ELF-1 (cell line): ENCODE measurements around the gene CBX3.
"Not testable (repeated sequence)": the region's sequence is repeated elsewhere in the genome, so short reads cannot be mapped to it uniquely, and the experiment has no call there.

Experiments
- DNase-seq: peaks from one replicate; pipeline ENCODE4 v3.0.0-alpha.2; 2016; ENCODE audit warnings: low read depth, low spot score

CBX3 gene

GRCh38 chr7:26170663-26171062 is 30.9 kb upstream of the CBX3 start:
- DNase-seq = no peak

GRCh38 chr7:26171601-26172000 is 29.9 kb upstream of the CBX3 start:
- DNase-seq = no peak

GRCh38 chr7:26172048-26172447 is 29.5 kb upstream of the CBX3 start:
- DNase-seq = no peak

DNA sequence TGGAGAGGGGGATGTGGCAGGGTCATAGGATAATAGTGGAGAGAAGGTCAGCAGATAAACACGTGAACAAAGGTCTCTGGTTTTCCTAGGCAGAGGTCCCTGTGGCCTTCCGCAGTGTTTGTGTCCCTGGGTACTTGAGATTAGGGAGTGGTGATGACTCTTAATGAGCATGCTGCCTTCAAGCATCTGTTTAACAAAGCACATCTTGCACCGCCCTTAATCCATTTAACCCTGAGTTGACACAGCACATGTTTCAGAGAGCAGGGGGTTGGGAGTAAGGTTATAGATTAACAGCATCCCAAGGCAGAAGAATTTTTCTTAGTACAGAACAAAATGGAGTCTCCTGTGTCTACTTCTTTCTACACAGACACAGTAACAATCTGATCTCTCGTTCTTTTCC is 25.6 kb upstream of the CBX3 start:
- DNase-seq = not testable (repeated sequence)

- DNase-seq = not testable (repeated sequence)
Measured at GRCh38 chr7:26176696-26177095, 24.8 kb upstream of the CBX3 start.

GRCh38 chr7:26177269-26177668 is 24.3 kb upstream of the CBX3 start:
- not testable (repeated sequence) for DNase-seq

DNA sequence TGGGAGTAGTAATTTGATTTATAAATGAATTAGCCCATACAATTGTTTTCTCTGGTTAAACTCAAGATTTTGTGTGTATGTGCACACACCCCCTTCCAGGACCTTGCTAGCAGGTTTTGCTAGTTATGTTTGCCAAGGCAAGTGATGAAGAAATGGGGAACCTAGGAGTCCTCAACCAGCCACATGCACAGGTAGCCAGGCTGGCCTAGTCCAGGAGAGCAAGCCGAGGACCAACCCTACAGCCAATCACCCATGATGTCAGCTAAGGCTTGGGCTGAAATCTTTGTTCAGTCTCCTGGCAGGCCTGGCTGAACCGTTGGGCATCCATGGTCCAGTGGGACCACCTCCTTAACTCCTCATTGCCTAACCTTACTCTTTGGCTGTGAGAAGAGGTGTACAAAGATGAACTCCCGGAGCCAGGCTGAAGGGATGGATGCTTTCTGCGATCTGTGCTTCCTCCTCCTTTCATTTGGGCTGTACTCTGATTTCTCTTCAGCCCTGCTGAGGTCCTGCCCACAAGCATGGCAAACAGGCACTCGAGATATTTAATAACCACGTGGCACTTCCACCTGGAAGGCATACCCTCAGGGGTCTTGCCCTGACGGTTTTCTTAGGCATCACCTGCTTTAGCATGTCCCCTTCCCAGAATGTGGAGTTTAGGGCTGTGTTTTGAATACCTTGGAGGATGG is 23.1 kb upstream of the CBX3 start:
- no peak for DNase-seq

DNA sequence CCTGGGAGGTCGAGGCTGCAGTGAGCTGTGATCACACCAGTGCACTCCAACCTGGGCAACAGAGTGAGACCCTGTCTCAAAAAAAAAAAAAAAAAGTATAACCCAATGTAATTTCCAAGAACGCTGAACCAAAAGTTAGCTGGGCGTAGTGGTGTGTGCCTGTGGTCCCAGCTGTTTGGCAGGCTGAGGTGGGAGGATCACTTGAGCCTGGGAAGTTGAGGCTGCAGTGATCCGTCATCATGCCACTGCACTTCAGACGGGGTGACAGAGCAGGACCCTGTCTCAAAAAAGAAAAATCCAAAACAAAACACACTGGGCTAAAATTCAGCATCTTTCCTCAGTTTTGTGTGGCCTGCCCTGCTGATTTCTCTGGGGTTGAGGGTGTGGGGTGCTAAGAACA is 22.1 kb upstream of the CBX3 start:
- no peak for DNase-seq

DNA sequence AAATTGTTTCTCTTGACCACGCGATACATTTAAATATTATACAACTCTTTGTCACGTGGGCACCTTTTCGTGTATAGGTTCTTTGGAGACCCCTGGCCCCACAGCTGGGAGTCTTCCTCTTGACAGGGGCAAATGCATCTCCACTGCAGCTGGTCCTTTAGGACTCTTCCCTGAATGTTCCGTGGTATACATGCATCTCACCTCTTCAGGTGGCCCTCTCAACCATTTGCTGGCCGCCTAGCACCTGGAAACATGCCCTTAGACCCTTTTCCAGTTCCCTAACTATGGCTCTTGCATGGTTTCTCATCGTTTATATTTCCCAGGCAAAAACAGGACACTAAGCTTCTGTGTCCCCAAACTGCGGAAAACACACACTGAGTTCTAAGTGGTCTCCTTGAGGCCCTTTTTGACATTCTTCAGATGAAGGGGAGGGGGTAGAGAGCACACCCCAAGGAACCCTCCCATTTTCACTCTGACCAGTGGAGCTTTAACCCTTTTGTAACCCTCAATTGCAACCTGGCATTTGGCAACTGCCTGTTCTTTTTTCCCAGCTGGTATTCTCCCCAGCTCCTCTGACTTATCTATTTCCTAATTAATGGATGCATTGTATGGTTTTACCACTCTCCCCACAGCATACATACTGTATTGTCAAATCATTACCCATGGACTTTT is 21.6 kb upstream of the CBX3 start:
- no peak for DNase-seq

GRCh38 chr7:26180792-26181198 is 20.8 kb upstream of the CBX3 start:
- no peak for DNase-seq

DNA sequence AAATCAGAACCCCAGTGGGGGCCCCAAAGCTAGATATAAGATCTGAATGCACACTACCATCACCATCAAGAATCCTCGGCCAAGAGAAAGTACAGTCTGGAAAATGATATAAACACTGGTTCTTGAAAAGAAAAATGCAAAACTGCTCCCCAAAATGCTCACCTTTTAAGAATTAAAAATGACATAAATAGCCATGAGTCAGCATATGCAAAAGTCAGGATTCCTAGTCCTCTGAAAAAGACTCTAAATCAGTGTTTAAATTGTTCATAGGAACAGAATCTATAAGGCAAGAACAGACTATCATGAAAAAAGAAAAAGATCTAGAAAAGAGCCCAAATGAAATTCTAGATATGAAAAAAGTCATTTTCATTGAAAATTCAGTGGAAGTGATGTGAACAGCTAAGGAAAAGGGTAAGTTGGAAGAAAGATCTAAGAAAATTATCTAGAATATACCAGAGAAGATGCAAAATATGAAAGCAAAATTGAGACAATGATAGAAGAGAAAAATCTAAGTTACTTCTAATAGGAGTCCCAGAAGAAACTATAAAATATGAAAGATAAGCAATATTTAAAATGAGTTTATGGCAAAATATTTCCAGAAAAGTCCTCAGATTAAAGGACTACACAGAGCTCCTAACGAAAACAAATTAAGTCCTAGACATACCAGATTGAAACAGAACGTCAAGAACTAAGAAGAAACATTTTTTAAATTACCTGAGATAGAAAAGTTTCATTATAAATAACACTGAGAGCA is 19.9 kb upstream of the CBX3 start:
- DNase-seq = no peak

DNA sequence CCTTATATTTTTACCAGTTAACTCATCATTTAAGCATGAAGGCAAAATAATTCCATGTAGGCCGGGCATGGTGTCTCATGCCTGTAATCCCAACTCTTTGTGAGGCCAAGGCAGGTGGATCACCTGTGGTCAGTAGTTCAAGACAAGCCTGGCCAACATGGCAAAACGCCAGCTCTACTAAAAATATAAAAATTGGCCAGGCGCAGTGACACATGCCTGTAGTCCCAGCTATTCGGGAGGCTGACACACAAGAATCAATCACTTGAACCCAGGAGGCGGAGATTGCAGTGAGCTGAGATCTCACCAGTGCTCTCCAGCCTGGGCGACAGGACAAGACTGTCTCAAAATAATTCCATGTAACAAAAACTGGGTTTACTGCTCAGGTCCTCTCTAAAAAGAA is 19.3 kb upstream of the CBX3 start:
- no peak for DNase-seq

DNA sequence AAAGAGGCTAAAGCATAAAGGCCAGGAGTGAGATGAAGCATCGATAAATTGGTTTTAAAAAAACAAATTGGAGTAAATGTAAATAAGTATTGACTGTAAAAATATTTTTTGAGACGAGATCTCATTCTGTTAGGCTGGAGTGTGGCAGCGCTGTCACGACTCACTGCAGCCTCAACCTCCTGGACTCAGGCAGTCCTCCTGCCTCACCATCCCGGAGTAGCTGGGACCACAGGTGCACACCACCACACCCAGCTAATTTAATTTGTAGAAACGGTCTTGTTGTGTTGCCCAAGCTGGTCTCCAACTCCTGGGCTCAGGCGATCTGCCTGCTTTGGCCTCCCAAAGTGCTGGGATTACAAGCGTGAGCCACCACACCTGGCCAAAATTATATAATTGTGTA is 18.8 kb upstream of the CBX3 start:
- DNase-seq = peak; percentile 6

DNA sequence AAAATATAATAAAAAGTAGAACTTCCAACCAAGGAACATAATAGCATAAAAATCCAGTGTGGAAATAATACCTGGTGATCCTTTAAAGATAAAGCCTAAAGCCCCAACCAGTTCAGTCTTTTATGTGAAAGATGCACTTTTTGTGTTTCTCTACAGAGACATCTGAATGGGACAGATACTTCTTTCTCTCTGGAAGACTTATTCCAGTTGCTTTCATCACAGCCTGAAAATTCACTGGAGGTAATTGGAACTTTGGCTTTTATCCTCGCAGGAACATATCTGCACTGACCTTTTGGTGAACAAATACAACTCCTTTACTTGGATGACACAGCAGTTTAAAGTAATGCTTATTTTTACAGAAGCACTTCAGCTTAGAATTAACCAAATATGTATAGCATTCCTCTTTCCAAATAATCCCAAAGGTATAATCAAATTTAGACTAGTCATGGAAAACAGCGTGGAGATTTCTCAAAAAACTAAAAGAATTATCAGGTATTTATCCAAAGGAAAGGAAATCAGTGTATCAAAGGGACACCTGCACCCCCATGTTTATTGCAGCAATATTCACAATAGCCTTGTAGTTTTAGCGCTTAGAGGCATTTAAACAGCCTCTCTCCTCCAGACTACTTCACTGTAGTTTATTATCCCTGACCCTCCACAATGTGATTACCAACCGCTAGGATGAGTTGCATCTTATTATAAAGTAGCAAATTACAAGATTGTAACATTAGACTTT is 17.8 kb upstream of the CBX3 start:
- no peak for DNase-seq

DNA sequence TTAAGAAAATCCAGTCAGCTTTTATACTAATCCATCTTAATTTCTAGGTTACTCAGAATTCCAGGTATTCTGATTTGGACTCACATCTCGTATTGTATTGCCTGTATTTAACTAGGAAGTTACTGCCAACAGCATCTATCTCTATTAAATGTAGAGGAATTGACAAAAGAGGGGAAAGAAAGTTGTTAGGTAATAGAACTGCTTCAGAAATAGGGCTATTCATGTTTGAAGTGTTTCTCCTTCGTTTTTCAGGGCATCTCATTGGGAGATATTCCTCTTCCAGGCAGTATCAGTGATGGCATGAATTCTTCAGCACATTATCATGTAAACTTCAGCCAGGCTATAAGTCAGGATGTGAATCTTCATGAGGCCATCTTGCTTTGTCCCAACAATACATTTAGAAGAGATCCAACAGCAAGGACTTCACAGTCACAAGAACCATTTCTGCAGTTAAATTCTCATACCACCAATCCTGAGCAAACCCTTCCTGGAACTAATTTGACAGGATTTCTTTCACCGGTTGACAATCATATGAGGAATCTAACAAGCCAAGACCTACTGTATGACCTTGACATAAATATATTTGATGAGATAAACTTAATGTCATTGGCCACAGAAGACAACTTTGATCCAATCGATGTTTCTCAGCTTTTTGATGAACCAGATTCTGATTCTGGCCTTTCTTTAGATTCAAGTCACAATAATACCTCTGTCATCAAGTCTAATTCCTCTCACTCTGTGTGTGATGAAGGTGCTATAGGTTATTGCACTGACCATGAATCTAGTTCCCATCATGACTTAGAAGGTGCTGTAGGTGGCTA is 17.1 kb upstream of the CBX3 start:
- DNase-seq = not testable (repeated sequence)

DNA sequence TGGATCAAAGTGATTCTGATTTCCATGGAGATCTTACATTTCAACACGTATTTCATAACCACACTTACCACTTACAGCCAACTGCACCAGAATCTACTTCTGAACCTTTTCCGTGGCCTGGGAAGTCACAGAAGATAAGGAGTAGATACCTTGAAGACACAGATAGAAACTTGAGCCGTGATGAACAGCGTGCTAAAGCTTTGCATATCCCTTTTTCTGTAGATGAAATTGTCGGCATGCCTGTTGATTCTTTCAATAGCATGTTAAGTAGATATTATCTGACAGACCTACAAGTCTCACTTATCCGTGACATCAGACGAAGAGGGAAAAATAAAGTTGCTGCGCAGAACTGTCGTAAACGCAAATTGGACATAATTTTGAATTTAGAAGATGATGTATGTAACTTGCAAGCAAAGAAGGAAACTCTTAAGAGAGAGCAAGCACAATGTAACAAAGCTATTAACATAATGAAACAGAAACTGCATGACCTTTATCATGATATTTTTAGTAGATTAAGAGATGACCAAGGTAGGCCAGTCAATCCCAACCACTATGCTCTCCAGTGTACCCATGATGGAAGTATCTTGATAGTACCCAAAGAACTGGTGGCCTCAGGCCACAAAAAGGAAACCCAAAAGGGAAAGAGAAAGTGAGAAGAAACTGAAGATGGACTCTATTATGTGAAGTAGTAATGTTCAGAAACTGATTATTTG is 16.3 kb upstream of the CBX3 start:
- DNase-seq = no peak

DNA sequence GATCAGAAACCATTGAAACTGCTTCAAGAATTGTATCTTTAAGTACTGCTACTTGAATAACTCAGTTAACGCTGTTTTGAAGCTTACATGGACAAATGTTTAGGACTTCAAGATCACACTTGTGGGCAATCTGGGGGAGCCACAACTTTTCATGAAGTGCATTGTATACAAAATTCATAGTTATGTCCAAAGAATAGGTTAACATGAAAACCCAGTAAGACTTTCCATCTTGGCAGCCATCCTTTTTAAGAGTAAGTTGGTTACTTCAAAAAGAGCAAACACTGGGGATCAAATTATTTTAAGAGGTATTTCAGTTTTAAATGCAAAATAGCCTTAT is 15.7 kb upstream of the CBX3 start:
- DNase-seq = no peak

DNA sequence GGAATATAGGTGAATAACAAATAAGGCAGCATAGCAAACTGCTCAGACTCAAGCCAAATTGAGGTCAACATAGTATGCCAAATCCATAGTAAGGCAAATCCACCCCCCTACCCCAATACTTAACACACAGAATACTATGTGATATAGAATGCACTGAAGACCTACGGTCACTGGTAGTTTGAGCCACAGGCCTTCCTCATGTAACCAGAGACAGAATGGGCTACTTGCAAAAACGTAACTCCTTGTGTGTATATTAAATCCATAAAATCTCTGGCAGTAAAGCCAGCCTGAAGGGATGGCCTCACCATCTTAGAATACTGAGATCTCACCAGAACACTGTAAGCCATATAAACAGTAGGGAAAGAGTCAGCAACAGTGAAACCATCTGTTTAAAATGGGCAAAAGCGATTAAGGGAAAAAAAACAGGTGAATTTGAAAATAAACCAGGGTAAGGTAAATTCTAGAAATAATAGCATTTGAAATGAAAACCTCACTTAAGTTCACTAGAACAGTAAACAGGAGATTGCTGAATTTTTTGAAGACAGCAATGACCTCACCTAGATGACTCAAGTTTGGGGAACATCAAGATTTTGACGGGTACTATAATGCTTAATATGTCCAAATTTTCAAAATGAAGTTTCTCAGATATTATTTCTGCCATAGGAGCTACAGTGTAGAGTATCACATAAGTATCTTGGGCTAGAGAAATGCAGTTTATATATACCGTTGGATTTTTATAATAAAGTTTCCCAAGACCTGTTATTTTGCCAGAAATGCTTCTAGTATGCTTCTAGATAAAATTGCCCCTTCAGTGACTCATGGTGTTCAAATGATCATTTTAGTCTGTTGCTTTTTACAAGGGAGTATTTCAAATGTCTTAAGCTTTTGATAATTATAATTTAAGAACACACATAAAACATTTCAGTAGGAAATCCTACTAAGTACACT is 14.9 kb upstream of the CBX3 start:
- DNase-seq = no peak

GRCh38 chr7:26187380-26188205 is 14.0 kb upstream of the CBX3 start:
- peak; percentile 54 for DNase-seq
